ENCODE data around the gene ANKRD16. TPM values are rescaled to one million over a fixed set of nuclear protein-coding genes. Genes with fewer than 3 reads are reported as not detected.

The ANKRD16 gene
- polyA plus RNA-seq, 3 donors: 1.4 to 2.9 (median 2.1) TPM

GRCh38 chr10:5862360-5862961, 27.2 kb downstream of the ANKRD16 start:
- Histone ChIP-seq H3K4me2 (replicated peaks; ENCODE audit: extremely low read depth, low read length, poor library complexity, severe bottlenecking) (no peak overlapping the region), H3K27me3 (ENCODE audit: control insufficient read depth in 2 of 2, insufficient read depth in 2 of 2, low read length in 2 of 2) (no peaks in the 10 kb centered on the region), H3K27ac (ENCODE audit: low read depth in 1 of 2, low read length in 2 of 2) (no peak overlapping the region), H3K9ac (ENCODE audit: insufficient read depth, low read length, poor library complexity, severe bottlenecking) (no peak overlapping the region), H3K79me2 (ENCODE audit: insufficient read depth, low read length) (no peaks in the 10 kb centered on the region), H3K4me1 (ENCODE audit: control insufficient read depth in 1 of 2, insufficient read depth in 2 of 2, low read length in 2 of 2) (peaks cover 16 to 21% of the 10 kb centered on the region in 2 donors), H2AFZ (ENCODE audit: insufficient read depth, low read depth, low read length, poor library complexity, severe bottlenecking) (no peak overlapping the region), H3K36me3 (replicated peaks in 1 of 2; ENCODE audit: control insufficient read depth in 1 of 2, insufficient read depth in 2 of 2, low read length in 2 of 2) (no peaks in the 10 kb centered on the region), H3K4me3 (replicated peaks in 1 of 3; ENCODE audit: low read depth in 2 of 3, low read length in 3 of 3) (no peak overlapping the region), H3K9me3 (replicated peaks in 1 of 2; ENCODE audit: control insufficient read depth in 1 of 2, insufficient read depth in 1 of 2, low read length in 2 of 2) (peaks cover 0 to 4% of the 10 kb centered on the region in 2 donors), H4K20me1 (ENCODE audit: insufficient read depth, low read length) (no peaks in the 10 kb centered on the region)
- intact Hi-C loops (cut with micrococcal nuclease): no loop called here
- Mint-ChIP-seq H3K4me3 (no peak overlapping the region), H3K36me3 (peaks cover 0 to 2% of the 10 kb centered on the region in 2 donors), H3K9me3 (peaks cover 0 to 9% (median 3%) of the 10 kb centered on the region in 7 donors), H3K27ac (no peak overlapping the region), H3K27me3 (ENCODE audit: low read depth in 3 of 3) (peaks cover 0 to 5% (median 2%) of the 10 kb centered on the region in 3 donors), H3K4me1 (peaks cover 23% of the 10 kb centered on the region)
- DNase-seq: no peak
- no peak for TF ChIP-seq CTCF (IDR thresholded peaks at IDR 0.05)
- 96% methylated on average over 5 of the region's 7 CpGs for WGBS (ENCODE audit: insufficient coverage)

GRCh38 chr10:5860066-5860465, 29.6 kb downstream of the ANKRD16 start:
- H3K9me3 ChIP-seq (replicated peaks in 1 of 2; ENCODE audit: control insufficient read depth in 1 of 2, insufficient read depth in 1 of 2, low read length in 2 of 2): peaks cover 0 to 4% of the 10 kb centered on the region in 2 donors
- TF ChIP-seq CTCF (IDR thresholded peaks at IDR 0.05): no peak
- no peaks in the 10 kb centered on the region for H4K20me1 ChIP-seq (ENCODE audit: insufficient read depth, low read length)
- H3K36me3 ChIP-seq (replicated peaks in 1 of 2; ENCODE audit: control insufficient read depth in 1 of 2, insufficient read depth in 2 of 2, low read length in 2 of 2): no peaks in the 10 kb centered on the region
- Mint-ChIP-seq H3K4me1 (peaks cover 6% of the 10 kb centered on the region), H3K27me3 (ENCODE audit: low read depth in 3 of 3) (peaks cover 0 to 5% (median 3%) of the 10 kb centered on the region in 3 donors), H3K27ac (peak overlapping the region in 1 of 7 donors; percentile 54), H3K36me3 (peaks cover 0 to 2% of the 10 kb centered on the region in 2 donors), H3K9me3 (peaks cover 0 to 9% (median 3%) of the 10 kb centered on the region in 7 donors), H3K4me3 (no peak overlapping the region)
- H3K4me2 ChIP-seq (replicated peaks; ENCODE audit: extremely low read depth, low read length, poor library complexity, severe bottlenecking): no peak overlapping the region
- no peak overlapping the region for H3K9ac ChIP-seq (ENCODE audit: insufficient read depth, low read length, poor library complexity, severe bottlenecking)
- no peak for DNase-seq
- peaks cover 0 to 7% of the 10 kb centered on the region in 2 donors for H3K4me1 ChIP-seq (ENCODE audit: control insufficient read depth in 1 of 2, insufficient read depth in 2 of 2, low read length in 2 of 2)
- H3K27me3 ChIP-seq (ENCODE audit: control insufficient read depth in 2 of 2, insufficient read depth in 2 of 2, low read length in 2 of 2): no peaks in the 10 kb centered on the region
- no peak overlapping the region for H3K4me3 ChIP-seq (replicated peaks in 1 of 3; ENCODE audit: low read depth in 2 of 3, low read length in 3 of 3)
- intact Hi-C loops (cut with micrococcal nuclease): no loop called here
- no peaks in the 10 kb centered on the region for H3K79me2 ChIP-seq (ENCODE audit: insufficient read depth, low read length)
- 80% methylated on average over 6 of the region's 7 CpGs for WGBS (ENCODE audit: insufficient coverage)
- H2AFZ ChIP-seq (ENCODE audit: insufficient read depth, low read depth, low read length, poor library complexity, severe bottlenecking): no peak overlapping the region
- no peak overlapping the region for H3K27ac ChIP-seq (ENCODE audit: low read depth in 1 of 2, low read length in 2 of 2)

All from CD14-positive monocyte (primary cell).